ENCODE results near the gene SHC3. TPM values are rescaled to one million over a fixed set of nuclear protein-coding genes. Genes with fewer than 3 reads are reported as not detected.

SHC3 gene
- total RNA-seq, 1 donor, result 11.7 TPM

DNA sequence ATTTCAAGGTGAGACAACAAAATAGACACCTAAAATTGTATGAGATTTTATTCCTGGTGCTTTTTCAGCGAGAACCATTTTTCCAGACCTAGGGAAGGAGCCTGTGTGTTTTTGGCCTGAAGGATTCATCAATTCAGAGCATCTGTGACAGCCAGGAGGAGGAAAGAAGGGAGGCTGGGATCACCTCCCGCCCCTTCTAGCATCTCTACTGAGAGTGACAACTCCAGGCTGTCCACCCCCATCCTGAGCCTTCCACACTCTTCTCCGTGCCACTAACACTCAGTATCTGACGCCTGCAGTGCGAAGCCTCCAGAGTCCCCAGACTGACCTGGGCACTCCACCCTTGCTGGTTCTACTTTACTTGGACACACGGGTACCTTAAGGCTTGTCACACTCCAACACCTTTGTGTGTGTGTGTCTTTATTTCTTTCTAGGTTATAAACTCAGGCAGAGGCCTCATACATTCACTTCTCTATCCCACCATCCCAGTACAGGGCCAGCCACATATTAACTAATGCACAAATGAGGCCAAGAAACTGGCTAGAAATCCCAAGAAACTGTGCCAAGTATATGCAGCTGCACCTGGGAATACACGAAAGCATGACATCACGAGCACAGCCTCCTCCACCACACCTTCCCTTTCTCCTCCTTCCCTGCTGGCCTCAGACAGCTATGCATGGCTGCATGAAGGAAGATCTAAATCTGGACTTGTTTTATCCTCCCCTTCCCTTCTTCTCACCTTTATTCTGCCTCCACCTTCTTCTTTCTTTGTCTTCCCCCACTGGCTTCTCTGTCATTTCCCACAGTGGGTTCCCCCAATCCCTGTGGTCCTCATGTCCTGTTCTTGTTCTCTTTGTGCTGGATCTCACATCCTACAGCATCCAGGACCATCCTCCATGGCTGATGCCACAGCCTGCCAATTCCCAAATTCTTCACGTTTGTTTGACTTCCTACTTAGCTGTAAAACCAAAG lies 171.3 kb downstream of the SHC3 start:
- no peak overlapping the region for H3K4me3 ChIP-seq (ENCODE audit: low read depth, low read length)
- no peak for DNase-seq (ENCODE audit: low read depth)
- TF ChIP-seq CTCF (IDR thresholded peaks at IDR 0.05; ENCODE audit: insufficient read depth, low read depth, low read length), result no peak

DNA sequence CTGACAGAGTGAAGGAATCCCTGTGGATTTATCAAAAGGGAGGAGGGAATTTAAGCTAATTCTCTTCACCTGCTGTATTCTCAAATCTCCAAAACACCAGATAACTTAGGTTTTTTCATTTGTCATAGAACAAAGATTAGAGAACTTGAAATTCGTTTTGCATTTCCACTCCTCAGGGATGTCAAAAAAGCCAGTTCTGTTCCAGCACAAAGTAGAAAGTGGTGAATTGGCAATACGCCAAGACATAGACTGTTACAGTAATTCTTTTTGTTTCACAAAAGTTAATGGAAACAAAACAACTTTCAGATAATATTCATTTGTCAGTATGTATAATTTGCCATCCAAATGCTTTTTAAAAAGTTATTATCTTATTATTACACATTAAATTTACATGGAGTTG lies 172.4 kb downstream of the SHC3 start:
- no peak for TF ChIP-seq CTCF (IDR thresholded peaks at IDR 0.05; ENCODE audit: insufficient read depth, low read depth, low read length)
- no peak overlapping the region for H3K4me3 ChIP-seq (ENCODE audit: low read depth, low read length)
- no peak for DNase-seq (ENCODE audit: low read depth)

GRCh38 chr9:89005323-89005722 lies 173.3 kb downstream of the SHC3 start:
- no peak for TF ChIP-seq CTCF (IDR thresholded peaks at IDR 0.05; ENCODE audit: insufficient read depth, low read depth, low read length)
- no peak for DNase-seq (ENCODE audit: low read depth)
- no peak overlapping the region for H3K4me3 ChIP-seq (ENCODE audit: low read depth, low read length)

GRCh38 chr9:89002987-89003386 lies 175.6 kb downstream of the SHC3 start:
- H3K4me3 ChIP-seq (ENCODE audit: low read depth, low read length), result no peak overlapping the region
- no peak for TF ChIP-seq CTCF (IDR thresholded peaks at IDR 0.05; ENCODE audit: insufficient read depth, low read depth, low read length)
- no peak for DNase-seq (ENCODE audit: low read depth)

GRCh38 chr9:89001917-89002540 lies 176.6 kb downstream of the SHC3 start:
- DNase-seq (ENCODE audit: low read depth), result no peak
- TF ChIP-seq CTCF (IDR thresholded peaks at IDR 0.05; ENCODE audit: insufficient read depth, low read depth, low read length), result no peak

DNA sequence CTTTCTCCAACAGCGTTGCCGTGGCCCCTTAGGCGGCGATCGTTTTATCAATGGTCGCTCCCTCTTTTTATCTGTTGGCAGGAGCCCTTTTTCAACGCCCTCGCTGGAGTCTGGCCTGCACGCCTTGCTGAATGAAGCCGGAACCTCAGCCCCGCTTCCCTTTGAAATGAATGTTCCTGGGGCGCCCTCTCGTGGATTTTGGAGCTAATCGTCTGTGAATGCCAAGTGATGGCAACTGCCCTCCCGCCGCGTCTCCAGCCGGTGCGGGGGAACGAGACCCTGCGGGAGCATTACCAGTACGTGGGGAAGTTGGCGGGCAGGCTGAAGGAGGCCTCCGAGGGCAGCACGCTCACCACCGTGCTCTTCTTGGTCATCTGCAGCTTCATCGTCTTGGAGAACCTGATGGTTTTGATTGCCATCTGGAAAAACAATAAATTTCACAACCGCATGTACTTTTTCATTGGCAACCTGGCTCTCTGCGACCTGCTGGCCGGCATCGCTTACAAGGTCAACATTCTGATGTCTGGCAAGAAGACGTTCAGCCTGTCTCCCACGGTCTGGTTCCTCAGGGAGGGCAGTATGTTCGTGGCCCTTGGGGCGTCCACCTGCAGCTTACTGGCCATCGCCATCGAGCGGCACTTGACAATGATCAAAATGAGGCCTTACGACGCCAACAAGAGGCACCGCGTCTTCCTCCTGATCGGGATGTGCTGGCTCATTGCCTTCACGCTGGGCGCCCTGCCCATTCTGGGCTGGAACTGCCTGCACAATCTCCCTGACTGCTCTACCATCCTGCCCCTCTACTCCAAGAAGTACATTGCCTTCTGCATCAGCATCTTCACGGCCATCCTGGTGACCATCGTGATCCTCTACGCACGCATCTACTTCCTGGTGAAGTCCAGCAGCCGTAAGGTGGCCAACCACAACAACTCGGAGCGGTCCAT lies 177.4 kb downstream of the SHC3 start:
- DNase-seq (ENCODE audit: low read depth), result peak; percentile 90

More at GRCh38 chr9:89001917-89002540, 176.6 kb downstream of the SHC3 start:
- no peak overlapping the region for H3K4me3 ChIP-seq (ENCODE audit: low read depth, low read length)

More for the DNA sequence above, 177.4 kb downstream of the SHC3 start:
- peak; percentile 75 for TF ChIP-seq CTCF (IDR thresholded peaks at IDR 0.05; ENCODE audit: insufficient read depth, low read depth, low read length)
- H3K4me3 ChIP-seq (ENCODE audit: low read depth, low read length), result no peak overlapping the region
